Epithelial cell of proximal tubule (primary cell): ENCODE data around the gene KCNQ2. TPM values are rescaled to one million over a fixed set of nuclear protein-coding genes. Genes with fewer than 3 reads are reported as not detected.

Experiments used
- DNase-seq: peaks from one replicate; pipeline ENCODE4 v3.0.0-alpha.2; 2011; ENCODE audit warnings: low read depth
- H3K4me3 ChIP-seq: 2 replicates; pipeline ENCODE4 v1.5.1; 2011; ENCODE audit warnings: low read depth, mild to moderate bottlenecking, low read length
- total RNA-seq: library from RNA; depleted of rRNA; stranded (reverse); fragments of >200 nt; gene quantifications from 2 replicates; pipeline ENCODE4 v1.2.3, GENCODE V29; 2015
- TF ChIP-seq, protein P1 (sequence below): conservative IDR thresholded peaks from 2 replicates; pipeline ENCODE4 v1.5.1; 2012; ENCODE audit warnings: low read depth, mild to moderate bottlenecking, low read length

Gene KCNQ2
- total RNA-seq, 1 donor from 2014 or later: not detected

DNA sequence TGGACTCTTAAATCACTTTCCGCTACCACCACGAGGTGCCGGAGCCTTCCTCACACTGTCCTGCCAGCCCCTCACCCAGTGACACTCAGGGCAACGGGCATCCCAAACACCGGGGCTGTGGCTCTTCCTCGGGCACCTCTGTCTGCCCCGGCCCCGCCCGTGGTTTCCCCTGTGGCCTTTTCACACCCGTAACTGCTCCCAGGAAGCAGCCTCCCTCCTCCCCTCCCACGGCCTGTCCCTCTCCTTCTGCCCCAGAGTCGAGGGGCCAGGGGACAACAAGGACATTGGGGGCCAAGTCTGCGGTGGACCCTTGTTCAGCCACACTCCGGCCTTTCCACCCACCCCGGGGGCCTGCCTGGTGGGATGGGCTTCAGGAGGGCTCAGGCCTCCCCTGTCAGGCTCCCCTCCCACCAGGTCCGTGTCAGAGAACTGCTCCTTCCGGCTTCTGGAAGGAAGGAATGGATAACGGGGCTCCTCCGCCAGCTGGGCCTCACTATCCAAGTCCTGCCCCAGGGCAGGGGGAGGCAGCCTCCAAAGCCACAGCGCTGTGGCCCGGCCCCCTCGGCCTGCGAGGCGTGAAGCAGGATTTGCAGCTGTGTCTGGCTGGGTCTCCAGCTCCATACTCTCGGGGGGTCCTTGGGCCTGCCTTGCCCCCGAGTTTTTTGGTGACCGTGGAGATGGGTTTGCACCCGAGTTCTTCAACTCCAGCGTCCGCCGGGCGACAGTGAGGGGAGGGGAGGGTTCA, 56.6 kb downstream of the KCNQ2 start:
- DNase-seq: no peak
- TF ChIP-seq, protein P1, sequence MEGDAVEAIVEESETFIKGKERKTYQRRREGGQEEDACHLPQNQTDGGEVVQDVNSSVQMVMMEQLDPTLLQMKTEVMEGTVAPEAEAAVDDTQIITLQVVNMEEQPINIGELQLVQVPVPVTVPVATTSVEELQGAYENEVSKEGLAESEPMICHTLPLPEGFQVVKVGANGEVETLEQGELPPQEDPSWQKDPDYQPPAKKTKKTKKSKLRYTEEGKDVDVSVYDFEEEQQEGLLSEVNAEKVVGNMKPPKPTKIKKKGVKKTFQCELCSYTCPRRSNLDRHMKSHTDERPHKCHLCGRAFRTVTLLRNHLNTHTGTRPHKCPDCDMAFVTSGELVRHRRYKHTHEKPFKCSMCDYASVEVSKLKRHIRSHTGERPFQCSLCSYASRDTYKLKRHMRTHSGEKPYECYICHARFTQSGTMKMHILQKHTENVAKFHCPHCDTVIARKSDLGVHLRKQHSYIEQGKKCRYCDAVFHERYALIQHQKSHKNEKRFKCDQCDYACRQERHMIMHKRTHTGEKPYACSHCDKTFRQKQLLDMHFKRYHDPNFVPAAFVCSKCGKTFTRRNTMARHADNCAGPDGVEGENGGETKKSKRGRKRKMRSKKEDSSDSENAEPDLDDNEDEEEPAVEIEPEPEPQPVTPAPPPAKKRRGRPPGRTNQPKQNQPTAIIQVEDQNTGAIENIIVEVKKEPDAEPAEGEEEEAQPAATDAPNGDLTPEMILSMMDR: no peak
- H3K4me3 ChIP-seq: no peak overlapping the region

DNA sequence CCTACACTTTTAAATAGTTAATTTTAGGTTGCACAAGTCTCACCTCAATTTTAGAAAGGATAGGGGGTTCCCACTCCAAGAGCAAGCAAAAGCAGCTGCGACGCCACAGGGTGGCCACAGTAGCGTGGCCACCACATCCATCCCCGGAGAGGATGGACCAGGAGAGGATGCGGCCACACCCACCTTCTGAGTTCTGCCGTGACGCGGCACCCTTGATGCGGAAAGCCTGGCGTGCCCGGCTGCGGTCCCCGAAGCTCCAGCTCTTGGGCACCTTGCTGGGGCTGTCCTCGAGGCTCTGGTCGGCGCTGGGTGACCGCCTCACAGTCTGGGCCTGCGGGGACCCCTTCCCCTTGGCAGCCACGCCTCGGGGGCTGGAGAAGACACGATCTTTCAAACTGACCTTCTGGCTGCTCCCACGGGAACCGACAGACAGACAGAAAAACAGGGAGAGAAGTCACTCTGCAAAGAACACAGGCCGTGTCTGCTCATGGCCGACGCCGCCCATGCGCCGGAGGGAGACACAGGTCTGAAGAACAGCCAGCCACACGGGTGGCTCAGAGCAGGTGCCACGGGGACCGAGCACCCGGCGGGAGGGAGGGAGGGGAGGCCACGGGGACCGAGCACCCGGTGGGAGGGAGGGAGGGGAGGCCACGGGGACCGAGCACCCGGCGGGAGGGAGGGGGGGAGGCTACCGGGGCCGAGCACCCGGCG, 57.6 kb downstream of the KCNQ2 start:
- DNase-seq: no peak
- H3K4me3 ChIP-seq: no peak overlapping the region
- TF ChIP-seq, protein P1: no peak

DNA sequence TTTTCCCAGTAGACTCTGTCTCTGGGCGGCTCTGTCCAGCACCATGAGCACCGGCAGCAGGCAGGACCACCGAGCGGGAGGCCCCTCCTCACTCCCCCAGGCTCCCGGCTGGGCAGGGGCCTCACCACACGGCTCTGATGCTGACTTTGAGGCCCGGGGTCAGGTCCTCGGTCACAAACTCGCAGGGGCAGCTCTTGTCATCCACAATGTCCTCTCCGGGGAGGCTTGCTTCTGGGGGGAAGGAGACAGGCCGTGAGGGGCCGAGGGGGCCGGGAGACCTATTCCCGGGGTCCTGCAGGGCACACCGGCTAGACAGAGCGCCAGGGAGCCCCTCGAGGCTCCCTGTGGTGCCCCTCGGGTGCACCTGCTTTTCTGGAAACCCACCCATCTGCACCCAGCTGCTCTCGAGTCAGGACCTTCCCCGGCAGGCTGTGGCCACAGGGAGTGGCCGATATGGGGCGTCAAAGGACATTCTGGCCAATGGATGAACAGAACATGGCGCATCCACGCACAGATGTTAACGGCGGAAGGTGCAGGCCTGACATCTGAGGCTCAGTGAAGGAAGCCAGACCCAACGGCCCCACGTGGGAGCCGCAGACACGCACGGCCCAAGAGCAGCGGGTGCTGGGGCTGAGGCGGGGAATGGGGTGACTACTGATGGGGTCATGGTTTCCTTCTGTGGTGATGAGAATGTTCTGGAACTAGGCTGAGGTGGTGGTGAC, 58.3 kb downstream of the KCNQ2 start:
- H3K4me3 ChIP-seq: no peak overlapping the region
- TF ChIP-seq, protein P1: no peak
- no peak for DNase-seq

DNA sequence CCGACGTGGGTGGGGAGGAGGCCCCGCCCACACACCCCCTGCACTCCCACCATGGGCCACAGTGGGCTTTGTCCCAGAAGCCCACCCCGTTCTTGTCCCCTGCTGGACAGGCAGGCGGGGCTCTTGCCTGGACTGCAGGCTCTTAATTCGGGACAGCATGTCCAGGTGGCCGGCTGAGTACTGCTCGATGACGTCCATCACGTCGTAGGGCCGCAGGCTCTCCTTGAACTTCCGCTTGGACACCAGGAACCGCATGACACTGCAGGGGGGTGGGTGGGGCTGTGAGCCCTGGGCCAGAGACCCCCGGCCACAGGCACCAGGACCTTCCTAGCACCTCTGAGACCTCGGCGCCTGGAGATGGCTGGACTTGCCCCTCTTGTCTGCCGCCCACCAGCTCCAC, 59.1 kb downstream of the KCNQ2 start:
- TF ChIP-seq, protein P1: no peak
- no peak overlapping the region for H3K4me3 ChIP-seq
- no peak for DNase-seq

DNA sequence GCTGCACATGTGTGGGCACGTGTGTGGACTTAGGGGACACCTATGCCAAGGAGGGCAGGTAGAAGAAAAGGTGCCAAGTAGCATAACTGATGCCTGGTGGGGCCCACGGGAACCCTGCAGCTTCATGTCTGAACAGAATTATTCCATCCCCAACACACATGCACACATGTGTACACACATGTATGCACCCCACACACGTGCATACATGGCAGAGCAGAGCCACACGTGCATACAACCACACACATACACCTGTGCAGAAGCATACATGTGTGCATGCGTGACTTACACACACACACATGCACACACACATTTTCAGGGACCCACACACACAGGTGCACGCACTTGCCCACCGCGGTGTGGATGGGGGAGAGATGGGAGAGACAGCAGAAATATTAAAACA, 59.6 kb downstream of the KCNQ2 start:
- DNase-seq: no peak
- TF ChIP-seq, protein P1: no peak
- H3K4me3 ChIP-seq: no peak overlapping the region

DNA sequence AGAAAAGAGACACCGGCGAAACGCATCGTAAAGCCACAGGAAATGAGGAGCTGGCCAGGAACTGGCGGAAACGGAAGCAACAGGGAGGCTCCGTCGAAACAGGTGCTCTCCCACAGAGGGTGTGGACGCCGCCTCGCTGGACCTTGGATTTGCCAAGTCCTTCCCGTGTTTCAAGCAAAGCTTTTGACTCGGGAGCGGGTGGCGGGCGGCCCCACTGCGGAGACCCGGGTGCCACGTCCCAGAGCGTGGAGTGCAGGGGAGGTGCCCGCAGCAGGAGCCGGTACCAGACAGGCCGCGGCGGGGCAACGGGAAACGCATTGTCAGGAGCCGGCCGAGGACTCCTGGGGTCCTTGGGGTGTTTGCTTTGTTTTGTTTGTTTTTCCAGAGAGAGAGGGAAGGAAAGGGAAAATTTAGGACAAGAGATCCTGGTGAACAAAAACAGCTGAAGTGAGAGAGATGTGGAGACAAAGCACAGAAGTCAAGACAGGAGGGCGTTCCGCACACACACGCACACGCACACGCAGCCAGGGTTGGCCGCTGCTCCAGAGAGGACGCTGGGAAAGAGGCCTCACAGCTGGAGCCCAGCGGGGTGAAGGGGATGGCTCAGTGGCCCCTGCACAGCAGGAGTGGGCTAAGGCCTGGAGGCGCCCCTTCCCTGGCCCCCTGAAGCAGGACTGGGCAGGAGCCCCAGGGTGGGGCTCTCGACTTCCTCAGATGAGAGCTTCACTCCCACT, 60.4 kb downstream of the KCNQ2 start:
- TF ChIP-seq, protein P1: no peak
- H3K4me3 ChIP-seq: no peak overlapping the region

More for the DNA sequence above, 60.4 kb downstream of the KCNQ2 start:
- no peak for DNase-seq
